Neuronal stem cell (in vitro differentiated cells): ENCODE measurements around the gene GIPC2.

ENCODE experiments used
- DNase-seq: peaks from one replicate; pipeline ENCODE4 v3.0.0-alpha.2; 2013; ENCODE audit warnings: low spot score
- H2AFZ ChIP-seq: one replicate; pipeline ENCODE4 v1.6.1; 2013; ENCODE audit warnings: mild to moderate bottlenecking, low read length, inconsistent platforms
- H2AK5ac ChIP-seq: 2 replicates; pipeline ENCODE4 v1.6.1; 2013; ENCODE audit warnings: low read depth, mild to moderate bottlenecking, inconsistent platforms, low read length, moderate library complexity, mixed read lengths
- H2BK120ac ChIP-seq: 2 replicates; pipeline ENCODE4 v1.6.1; 2013; ENCODE audit warnings: low read depth, mild to moderate bottlenecking, inconsistent platforms, low read length, moderate library complexity, mixed read lengths
- H2BK12ac ChIP-seq: one replicate; pipeline ENCODE4 v1.6.1; 2013; ENCODE audit warnings: low read length, inconsistent platforms
- H2BK15ac ChIP-seq: 2 replicates; pipeline ENCODE4 v1.6.1; 2013; ENCODE audit warnings: mild to moderate bottlenecking, low read length, inconsistent platforms, mixed read lengths
- H2BK5ac ChIP-seq: one replicate; pipeline ENCODE4 v1.6.1; 2013; ENCODE audit warnings: inconsistent platforms, mild to moderate bottlenecking, low read length, moderate library complexity
- H3K14ac ChIP-seq: one replicate; pipeline ENCODE4 v1.6.1; 2013; ENCODE audit warnings: low read length, inconsistent platforms
- H3K18ac ChIP-seq: 2 replicates; pipeline ENCODE4 v1.6.1; 2013; ENCODE audit warnings: low read length, inconsistent platforms
- H3K23ac ChIP-seq: 2 replicates; pipeline ENCODE4 v1.6.1; 2013; ENCODE audit warnings: low read depth, mild to moderate bottlenecking, mixed read lengths, low read length, inconsistent platforms; ENCODE audit not compliant: poor library complexity
- H3K27ac ChIP-seq: replicated peaks from 3 replicates; pipeline ENCODE4 v1.5.1; 2013; ENCODE audit warnings: low read length, inconsistent platforms
- H3K27me3 ChIP-seq, 3 experiments: 2 replicates each; pipeline ENCODE4 v1.6.1; 2013; ENCODE audit warnings: low read length in 3 of 3, mild to moderate bottlenecking in 2 of 3, inconsistent platforms in 1 of 3, low read depth in 1 of 3, mixed read lengths in 1 of 3, moderate library complexity in 1 of 3; ENCODE audit not compliant: control insufficient read depth in 3 of 3, insufficient read depth in 3 of 3
- H3K36me3 ChIP-seq, 2 donors: replicated peaks in 1 of 2; 2 replicates each; pipeline ENCODE4 v1.6.1; 2013; ENCODE audit warnings: low read length in 2 of 2; ENCODE audit not compliant: control insufficient read depth in 2 of 2, insufficient read depth in 2 of 2
- H3K4ac ChIP-seq: 2 replicates; pipeline ENCODE4 v1.6.1; 2013; ENCODE audit warnings: inconsistent platforms, mild to moderate bottlenecking, low read length, moderate library complexity
- H3K4me1 ChIP-seq, 2 donors: 1 replicate in 1 of 2; 2 replicates in 1 of 2; pipeline ENCODE4 v1.6.1; 2013; ENCODE audit warnings: low read length in 2 of 2, low read depth in 1 of 2; ENCODE audit not compliant: control insufficient read depth in 2 of 2, insufficient read depth in 1 of 2
- H3K4me2 ChIP-seq: one replicate; pipeline ENCODE4 v1.6.1; 2013; ENCODE audit warnings: mild to moderate bottlenecking, low read length, inconsistent platforms; ENCODE audit not compliant: insufficient read depth, poor library complexity, severe bottlenecking
- H3K4me3 ChIP-seq, 2 donors: 2 replicates each; pipeline ENCODE4 v1.5.1; 2013; ENCODE audit warnings: low read length in 2 of 2, mild to moderate bottlenecking in 2 of 2, inconsistent platforms in 1 of 2, moderate library complexity in 1 of 2
- H3K79me1 ChIP-seq: one replicate; pipeline ENCODE4 v1.6.1; 2013; ENCODE audit warnings: low read depth, mild to moderate bottlenecking, inconsistent platforms, low read length, moderate library complexity
- H3K9ac ChIP-seq: one replicate; pipeline ENCODE4 v1.6.1; 2013; ENCODE audit warnings: mild to moderate bottlenecking, low read depth, low read length, inconsistent platforms; ENCODE audit not compliant: poor library complexity
- H3K9me3 ChIP-seq, 2 donors: replicated peaks in 1 of 2; 2 replicates each; pipeline versions ENCODE3 to v1.6.1; 2013; ENCODE audit warnings: low read length in 2 of 2, mild to moderate bottlenecking in 2 of 2, inconsistent platforms in 1 of 2, low read depth in 1 of 2, mixed read lengths in 1 of 2, moderate library complexity in 1 of 2; ENCODE audit not compliant: control insufficient read depth in 2 of 2, insufficient read depth in 1 of 2
- H4K8ac ChIP-seq: one replicate; pipeline ENCODE4 v1.6.1; 2013; ENCODE audit warnings: low read depth, mild to moderate bottlenecking, inconsistent platforms, low read length, moderate library complexity
- H4K91ac ChIP-seq: one replicate; pipeline ENCODE4 v1.6.1; 2013; ENCODE audit warnings: low read length, low read depth, mild to moderate bottlenecking, inconsistent platforms; ENCODE audit not compliant: poor library complexity
- WGBS, 2 donors: extraction: QIAGEN DNeasy Blood & Tissue Kit; methylation state at CpG; one replicate each; pipeline ENCODE4 v1.1.7; 2013; ENCODE audit warnings: missing lambda C conversion rate in 2 of 2, mixed read lengths in 1 of 2; ENCODE audit not compliant: insufficient read length in 2 of 2, insufficient replicate concordance in 1 of 2; ENCODE audit errors: extremely low coverage in 2 of 2; 5-methylcytosine and 5-hydroxymethylcytosine counted together

The GIPC2 gene

GRCh38 chr1:78051005-78051404 is 5.2 kb downstream of the GIPC2 start:
- Histone ChIP-seq H3K23ac (no peak overlapping the region), H3K4me3 (no peak overlapping the region), H3K4me2 (no peak overlapping the region), H2BK120ac (no peak overlapping the region), H4K8ac (no peak overlapping the region), H3K9me3 (no peaks in the 10 kb centered on the region), H3K4ac (no peak overlapping the region), H3K27me3 (peaks cover 4 to 46% (median 17%) of the 10 kb centered on the region in 3 experiments), H3K14ac (no peak overlapping the region), H3K4me1 (no peaks in the 10 kb centered on the region), H2AK5ac (no peak overlapping the region), H2AFZ (no peak overlapping the region), H2BK5ac (no peak overlapping the region), H3K18ac (no peak overlapping the region), H3K9ac (no peak overlapping the region), H3K27ac (no peak overlapping the region), H2BK12ac (no peak overlapping the region), H3K36me3 (no peaks in the 10 kb centered on the region), H2BK15ac (no peak overlapping the region), H4K91ac (no peak overlapping the region), H3K79me1 (no peaks in the 10 kb centered on the region)
- DNase-seq: no peak
- no CpG with 5 or more reads among the region's 2 CpGs for WGBS, 2 donors

- WGBS, 2 donors: no CpG with 5 or more reads among the region's 2 CpGs
- Histone ChIP-seq H3K4me2 (no peak overlapping the region), H3K4me1 (no peaks in the 10 kb centered on the region), H4K8ac (no peak overlapping the region), H3K9me3 (no peaks in the 10 kb centered on the region), H3K27ac (no peak overlapping the region), H3K36me3 (no peaks in the 10 kb centered on the region), H3K14ac (no peak overlapping the region), H3K4me3 (no peak overlapping the region), H3K23ac (no peak overlapping the region), H2BK12ac (no peak overlapping the region), H4K91ac (no peak overlapping the region), H2AFZ (no peak overlapping the region), H3K9ac (no peak overlapping the region), H3K18ac (no peak overlapping the region), H2AK5ac (no peak overlapping the region), H3K27me3 (peaks cover 0 to 28% (median 0%) of the 10 kb centered on the region in 3 experiments), H3K79me1 (no peaks in the 10 kb centered on the region), H2BK120ac (no peak overlapping the region), H2BK5ac (no peak overlapping the region), H3K4ac (no peak overlapping the region), H2BK15ac (no peak overlapping the region)
- DNase-seq: no peak
Measured at GRCh38 chr1:78052685-78053405, 7.1 kb downstream of the GIPC2 start.

- no CpG with 5 or more reads among the region's 2 CpGs for WGBS, 2 donors
- Histone ChIP-seq H3K4me2 (no peak overlapping the region), H3K27ac (no peak overlapping the region)
Measured at GRCh38 chr1:78053498-78053897, 7.7 kb downstream of the GIPC2 start.

GRCh38 chr1:78054559-78054958 is 8.8 kb downstream of the GIPC2 start:
- no peak for DNase-seq
- H3K4me3 ChIP-seq: no peak overlapping the region
- H3K79me1 ChIP-seq: no peaks in the 10 kb centered on the region
- no peak overlapping the region for H2BK120ac ChIP-seq
- H3K27ac ChIP-seq: no peak overlapping the region
- H3K9ac ChIP-seq: no peak overlapping the region
- no peak overlapping the region for H3K23ac ChIP-seq
- no peak overlapping the region for H2BK5ac ChIP-seq
- no peak overlapping the region for H2AFZ ChIP-seq
- H2AK5ac ChIP-seq: no peak overlapping the region
- peaks cover 0 to 25% (median 0%) of the 10 kb centered on the region in 3 experiments for H3K27me3 ChIP-seq
- no peaks in the 10 kb centered on the region for H3K36me3 ChIP-seq
- H2BK12ac ChIP-seq: no peak overlapping the region
- H4K8ac ChIP-seq: no peak overlapping the region
- H3K9me3 ChIP-seq: no peaks in the 10 kb centered on the region
- no peak overlapping the region for H4K91ac ChIP-seq
- no peaks in the 10 kb centered on the region for H3K4me1 ChIP-seq
- no peak overlapping the region for H3K4ac ChIP-seq
- H3K14ac ChIP-seq: no peak overlapping the region
- H3K18ac ChIP-seq: no peak overlapping the region
- H3K4me2 ChIP-seq: no peak overlapping the region
- H2BK15ac ChIP-seq: no peak overlapping the region

More at GRCh38 chr1:78053498-78053897, 7.7 kb downstream of the GIPC2 start:
- H3K27me3 ChIP-seq: peaks cover 0 to 22% (median 0%) of the 10 kb centered on the region in 3 experiments
- H3K36me3 ChIP-seq: no peaks in the 10 kb centered on the region
- no peak overlapping the region for H2AFZ ChIP-seq
- no peak overlapping the region for H3K4me3 ChIP-seq
- no peak overlapping the region for H2AK5ac ChIP-seq
- H3K23ac ChIP-seq: no peak overlapping the region
- no peak overlapping the region for H4K8ac ChIP-seq
- no peak overlapping the region for H2BK120ac ChIP-seq
- H4K91ac ChIP-seq: no peak overlapping the region
- DNase-seq: no peak
- no peak overlapping the region for H3K14ac ChIP-seq
- H3K4ac ChIP-seq: no peak overlapping the region
- H3K9me3 ChIP-seq: no peaks in the 10 kb centered on the region
- no peak overlapping the region for H3K18ac ChIP-seq
- no peak overlapping the region for H3K9ac ChIP-seq
- H3K79me1 ChIP-seq: no peaks in the 10 kb centered on the region
- no peak overlapping the region for H2BK15ac ChIP-seq
- H2BK5ac ChIP-seq: no peak overlapping the region
- no peak overlapping the region for H2BK12ac ChIP-seq
- no peaks in the 10 kb centered on the region for H3K4me1 ChIP-seq
